ENCODE measurements around the gene TIPRL. TPM values are rescaled to one million over a fixed set of nuclear protein-coding genes. Genes with fewer than 3 reads are reported as not detected.

The TIPRL gene
- total RNA-seq, 1 donor from 2014 or later: 28.9 TPM

DNA sequence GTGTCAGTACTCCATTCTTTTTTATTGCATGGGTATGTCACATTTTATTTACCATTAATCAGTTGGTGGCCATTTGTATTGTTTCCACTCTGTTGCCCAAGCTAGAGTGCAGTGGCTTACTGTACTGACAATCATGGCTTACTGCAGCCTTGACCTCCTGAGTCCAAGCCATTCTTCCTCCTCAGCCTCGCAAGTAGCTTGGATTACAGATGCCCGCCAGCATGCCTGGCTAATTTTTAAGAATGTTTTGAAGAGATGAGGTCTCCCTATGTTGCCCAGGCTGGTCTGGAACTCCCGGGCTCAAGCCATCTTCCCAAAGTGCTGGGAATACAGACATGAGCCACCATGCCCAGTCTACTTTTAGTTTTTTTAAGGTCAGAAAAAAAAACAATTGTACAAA lies 46.2 kb downstream of the TIPRL start:
- TF ChIP-seq, protein P1, sequence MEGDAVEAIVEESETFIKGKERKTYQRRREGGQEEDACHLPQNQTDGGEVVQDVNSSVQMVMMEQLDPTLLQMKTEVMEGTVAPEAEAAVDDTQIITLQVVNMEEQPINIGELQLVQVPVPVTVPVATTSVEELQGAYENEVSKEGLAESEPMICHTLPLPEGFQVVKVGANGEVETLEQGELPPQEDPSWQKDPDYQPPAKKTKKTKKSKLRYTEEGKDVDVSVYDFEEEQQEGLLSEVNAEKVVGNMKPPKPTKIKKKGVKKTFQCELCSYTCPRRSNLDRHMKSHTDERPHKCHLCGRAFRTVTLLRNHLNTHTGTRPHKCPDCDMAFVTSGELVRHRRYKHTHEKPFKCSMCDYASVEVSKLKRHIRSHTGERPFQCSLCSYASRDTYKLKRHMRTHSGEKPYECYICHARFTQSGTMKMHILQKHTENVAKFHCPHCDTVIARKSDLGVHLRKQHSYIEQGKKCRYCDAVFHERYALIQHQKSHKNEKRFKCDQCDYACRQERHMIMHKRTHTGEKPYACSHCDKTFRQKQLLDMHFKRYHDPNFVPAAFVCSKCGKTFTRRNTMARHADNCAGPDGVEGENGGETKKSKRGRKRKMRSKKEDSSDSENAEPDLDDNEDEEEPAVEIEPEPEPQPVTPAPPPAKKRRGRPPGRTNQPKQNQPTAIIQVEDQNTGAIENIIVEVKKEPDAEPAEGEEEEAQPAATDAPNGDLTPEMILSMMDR (IDR thresholded peaks at IDR 0.05; ENCODE audit: unreplicated experiment): no peak
- H3K36me3 Mint-ChIP-seq: no peaks in the 10 kb centered on the region
- peak overlapping the region; percentile 96 for H3K4me3 Mint-ChIP-seq
- peak overlapping the region; percentile 93 for H3K27ac Mint-ChIP-seq
- H3K27me3 Mint-ChIP-seq (ENCODE audit: low read depth): no peaks in the 10 kb centered on the region
- DNase-seq (ENCODE audit: low spot score in 2 of 2, unreplicated experiment in 2 of 2): no peak
- H3K4me1 Mint-ChIP-seq: peaks cover 41% of the 10 kb centered on the region
- H3K9me3 Mint-ChIP-seq: peaks cover 10% of the 10 kb centered on the region

DNA sequence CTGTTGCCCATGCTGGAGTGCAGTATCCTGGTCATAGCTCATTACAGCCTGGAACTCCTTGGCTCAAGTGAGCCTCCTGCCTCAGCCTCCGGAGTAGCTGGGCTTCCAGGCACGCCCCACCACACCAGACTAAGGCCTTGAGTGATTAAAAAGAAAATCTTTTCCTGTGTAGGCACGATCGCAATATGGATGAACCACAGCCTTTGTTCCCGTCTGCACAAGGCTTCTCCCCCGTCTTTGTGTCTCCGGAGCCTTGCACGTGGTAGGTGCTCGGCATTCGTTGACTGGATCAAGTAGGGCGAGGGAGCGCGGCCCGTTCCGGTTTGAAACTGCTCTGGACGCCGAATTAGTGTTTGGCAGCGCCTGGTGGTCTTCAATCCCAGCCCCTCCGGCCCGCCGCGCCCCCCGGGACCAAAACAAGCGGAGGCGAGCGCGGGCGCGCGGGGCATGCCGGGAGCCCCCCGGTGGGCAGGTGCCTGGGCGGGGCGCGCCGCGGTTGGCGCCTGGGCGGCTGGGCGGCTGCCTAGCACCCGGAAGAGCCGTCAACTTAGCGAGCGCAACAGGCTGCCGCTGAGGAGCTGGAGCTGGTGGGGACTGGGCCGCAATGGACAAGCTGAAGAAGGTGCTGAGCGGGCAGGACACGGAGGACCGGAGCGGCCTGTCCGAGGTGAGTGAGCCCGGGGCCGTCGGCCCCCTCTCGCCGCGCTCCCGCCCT lies 46.9 kb downstream of the TIPRL start, which contains the start of gene SFT2D2:
TSS of gene SFT2D2 (plus strand) at position 529 of the 715 bp plus-strand sequence. CDS start at position 605, 76 bp downstream.
- TF ChIP-seq, protein P1 (IDR thresholded peaks at IDR 0.05; ENCODE audit: unreplicated experiment): no peak
- peaks cover 10% of the 10 kb centered on the region for H3K9me3 Mint-ChIP-seq
- H3K4me1 Mint-ChIP-seq: peaks cover 41% of the 10 kb centered on the region
- peak within 1 kb of the TSS; percentile 96 for H3K4me3 Mint-ChIP-seq
- DNase-seq (ENCODE audit: low spot score in 2 of 2, unreplicated experiment in 2 of 2): peak; percentile 53 to 76
- peak within 1 kb of the TSS; percentile 99 for H3K27ac Mint-ChIP-seq
- no peaks in the 10 kb centered on the region for H3K27me3 Mint-ChIP-seq (ENCODE audit: low read depth)
- H3K36me3 Mint-ChIP-seq: no peaks in the 10 kb centered on the region

DNA sequence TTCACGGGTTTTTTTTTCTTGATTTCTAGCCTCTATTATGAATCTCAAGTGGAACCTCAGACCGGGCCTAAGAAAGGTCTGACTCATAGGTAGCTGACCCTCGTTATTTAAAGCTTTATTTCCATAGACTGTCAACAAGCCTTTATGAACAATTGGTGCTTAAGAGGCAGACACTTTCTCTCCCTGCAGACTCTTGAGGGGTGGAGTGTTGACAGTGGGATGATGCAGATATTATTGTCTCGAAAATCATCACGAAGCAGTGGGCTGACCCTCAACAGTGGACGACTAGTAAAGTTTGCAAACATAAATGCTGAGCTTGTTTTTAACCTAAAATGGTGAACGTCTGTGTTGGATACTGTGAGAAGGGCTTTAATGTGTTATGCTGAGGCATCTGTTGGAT lies 48.9 kb downstream of the TIPRL start:
- no peaks in the 10 kb centered on the region for H3K27me3 Mint-ChIP-seq (ENCODE audit: low read depth)
- TF ChIP-seq, protein P1 (IDR thresholded peaks at IDR 0.05; ENCODE audit: unreplicated experiment): no peak
- H3K9me3 Mint-ChIP-seq: peaks cover 10% of the 10 kb centered on the region
- no peak for DNase-seq (ENCODE audit: low spot score in 2 of 2, unreplicated experiment in 2 of 2)
- no peak overlapping the region for H3K27ac Mint-ChIP-seq
- peaks cover 41% of the 10 kb centered on the region for H3K4me1 Mint-ChIP-seq
- peak overlapping the region; percentile 96 for H3K4me3 Mint-ChIP-seq
- peaks cover 3% of the 10 kb centered on the region for H3K36me3 Mint-ChIP-seq

DNA sequence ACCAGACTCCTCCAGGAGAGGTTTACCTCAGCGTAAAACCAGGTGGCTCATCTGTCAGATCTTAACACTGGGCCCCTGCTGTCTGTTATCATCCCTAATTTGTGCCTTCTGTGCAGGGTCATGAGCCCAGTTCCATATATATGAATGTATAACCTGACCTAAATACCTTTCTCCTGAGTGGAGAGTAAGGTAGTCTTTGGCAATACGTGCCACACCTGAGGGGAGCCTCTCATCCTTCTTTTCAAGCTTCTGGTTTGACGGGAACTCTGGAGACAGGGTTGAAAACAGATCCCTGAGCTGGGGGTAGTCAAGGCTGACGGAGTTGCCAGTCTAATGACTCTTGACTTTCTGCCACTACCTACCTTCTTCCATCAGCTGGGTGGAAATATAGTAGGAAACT lies 51.1 kb downstream of the TIPRL start:
- Mint-ChIP-seq H3K4me1 (peaks cover 41% of the 10 kb centered on the region), H3K36me3 (peaks cover 17% of the 10 kb centered on the region), H3K9me3 (no peaks in the 10 kb centered on the region), H3K27ac (no peak overlapping the region), H3K27me3 (ENCODE audit: low read depth) (no peaks in the 10 kb centered on the region), H3K4me3 (no peak overlapping the region)
- TF ChIP-seq, protein P1 (IDR thresholded peaks at IDR 0.05; ENCODE audit: unreplicated experiment): no peak
- no peak for DNase-seq (ENCODE audit: low spot score in 2 of 2, unreplicated experiment in 2 of 2)

GRCh38 chr1:168230709-168231108 lies 51.9 kb downstream of the TIPRL start:
- peaks cover 35% of the 10 kb centered on the region for H3K4me1 Mint-ChIP-seq
- H3K4me3 Mint-ChIP-seq: no peak overlapping the region
- H3K27me3 Mint-ChIP-seq (ENCODE audit: low read depth): no peaks in the 10 kb centered on the region
- no peak for DNase-seq (ENCODE audit: low spot score in 2 of 2, unreplicated experiment in 2 of 2)
- peaks cover 20% of the 10 kb centered on the region for H3K36me3 Mint-ChIP-seq
- no peak overlapping the region for H3K27ac Mint-ChIP-seq
- H3K9me3 Mint-ChIP-seq: no peaks in the 10 kb centered on the region
- TF ChIP-seq, protein P1 (IDR thresholded peaks at IDR 0.05; ENCODE audit: unreplicated experiment): no peak
